GM12864 (cell line): ENCODE measurements around the gene MYRIP.

ENCODE experiments used
- DNase-seq: peaks from one replicate; pipeline ENCODE4 v3.0.0-alpha.2; 2011; ENCODE audit warnings: low read depth
- H3K4me3 ChIP-seq: 2 replicates; pipeline ENCODE4 v1.5.1; 2011; ENCODE audit warnings: mild to moderate bottlenecking, low read depth, low read length, control low read depth
- TF ChIP-seq, protein P1 (sequence below): IDR thresholded peaks from 2 replicates; pipeline ENCODE4 v1.5.1; 2011; ENCODE audit warnings: low read depth, mild to moderate bottlenecking, moderate library complexity, low read length, control low read depth, inconsistent platforms; ENCODE audit errors: missing control alignments

The MYRIP gene

DNA sequence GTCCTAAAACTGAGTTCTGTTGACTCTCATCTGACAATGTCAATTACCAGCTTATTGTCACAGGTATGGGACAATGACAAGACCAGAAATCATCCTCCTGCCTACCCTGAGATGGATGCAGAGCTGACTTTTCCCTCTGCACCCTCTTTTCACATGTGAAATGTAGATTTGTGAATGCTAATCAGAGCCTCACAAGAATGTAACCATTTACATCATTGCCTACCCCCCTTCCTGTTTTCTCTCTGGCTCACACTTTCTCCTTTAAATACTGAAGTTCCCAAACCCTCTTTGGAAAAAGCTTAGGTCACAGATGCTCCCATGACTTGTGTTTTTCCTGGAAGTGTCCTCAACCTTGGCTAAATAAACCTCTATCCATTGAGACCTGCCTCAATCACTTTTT is 228.2 kb downstream of the MYRIP start:
- TF ChIP-seq, protein P1, sequence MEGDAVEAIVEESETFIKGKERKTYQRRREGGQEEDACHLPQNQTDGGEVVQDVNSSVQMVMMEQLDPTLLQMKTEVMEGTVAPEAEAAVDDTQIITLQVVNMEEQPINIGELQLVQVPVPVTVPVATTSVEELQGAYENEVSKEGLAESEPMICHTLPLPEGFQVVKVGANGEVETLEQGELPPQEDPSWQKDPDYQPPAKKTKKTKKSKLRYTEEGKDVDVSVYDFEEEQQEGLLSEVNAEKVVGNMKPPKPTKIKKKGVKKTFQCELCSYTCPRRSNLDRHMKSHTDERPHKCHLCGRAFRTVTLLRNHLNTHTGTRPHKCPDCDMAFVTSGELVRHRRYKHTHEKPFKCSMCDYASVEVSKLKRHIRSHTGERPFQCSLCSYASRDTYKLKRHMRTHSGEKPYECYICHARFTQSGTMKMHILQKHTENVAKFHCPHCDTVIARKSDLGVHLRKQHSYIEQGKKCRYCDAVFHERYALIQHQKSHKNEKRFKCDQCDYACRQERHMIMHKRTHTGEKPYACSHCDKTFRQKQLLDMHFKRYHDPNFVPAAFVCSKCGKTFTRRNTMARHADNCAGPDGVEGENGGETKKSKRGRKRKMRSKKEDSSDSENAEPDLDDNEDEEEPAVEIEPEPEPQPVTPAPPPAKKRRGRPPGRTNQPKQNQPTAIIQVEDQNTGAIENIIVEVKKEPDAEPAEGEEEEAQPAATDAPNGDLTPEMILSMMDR, result no peak
- H3K4me3 ChIP-seq, result no peak overlapping the region
- DNase-seq, result no peak

DNA sequence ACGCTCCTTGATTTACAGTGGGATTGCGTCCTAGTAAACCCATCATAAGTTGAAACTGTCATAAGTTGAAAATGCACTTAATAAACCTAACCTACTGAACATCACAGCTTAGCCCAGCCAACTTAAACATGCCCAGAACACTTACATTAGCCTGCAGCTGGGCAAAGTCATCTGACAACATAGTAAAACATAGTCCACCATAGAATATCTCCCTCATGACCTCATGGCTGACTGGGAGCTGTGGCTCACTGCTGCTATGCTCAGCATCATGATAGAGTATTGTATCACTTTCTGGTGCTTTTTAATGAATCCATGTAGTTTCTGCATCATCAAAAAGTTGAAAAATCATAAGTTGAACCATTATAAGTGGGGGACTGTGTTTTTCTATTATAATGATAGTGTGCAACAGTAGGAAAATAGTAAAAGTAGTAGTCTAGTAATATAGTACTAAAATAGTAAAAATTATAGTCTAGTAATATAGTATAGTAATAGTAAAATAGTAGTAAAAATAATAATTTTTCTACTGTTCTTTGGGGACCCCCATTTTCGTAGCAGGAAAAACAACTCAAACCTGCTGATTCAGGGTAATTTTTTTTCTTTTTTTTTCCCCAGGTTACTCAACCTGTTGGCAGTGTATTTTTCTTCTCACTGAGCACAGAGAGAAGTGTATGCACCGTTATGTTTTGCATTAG is 233.5 kb downstream of the MYRIP start:
- H3K4me3 ChIP-seq, result no peak overlapping the region
- TF ChIP-seq, protein P1, result no peak
- DNase-seq, result no peak

DNA sequence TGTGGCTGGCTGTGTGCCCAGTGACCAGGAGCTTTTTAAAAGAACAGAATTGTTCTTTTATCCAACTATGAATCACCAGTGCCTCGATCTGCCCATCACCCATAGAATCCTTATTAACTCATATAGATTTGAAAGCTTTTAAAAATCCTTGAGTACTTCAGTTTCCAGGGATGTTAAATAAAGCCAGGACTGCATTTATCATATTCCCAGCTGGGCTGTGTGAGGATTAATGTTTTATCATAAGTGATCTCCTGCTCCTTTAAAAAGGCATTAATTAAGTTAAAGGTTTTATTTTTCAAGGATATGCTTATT is 234.0 kb downstream of the MYRIP start:
- no peak overlapping the region for H3K4me3 ChIP-seq
- TF ChIP-seq, protein P1, result no peak
- DNase-seq, result no peak

DNA sequence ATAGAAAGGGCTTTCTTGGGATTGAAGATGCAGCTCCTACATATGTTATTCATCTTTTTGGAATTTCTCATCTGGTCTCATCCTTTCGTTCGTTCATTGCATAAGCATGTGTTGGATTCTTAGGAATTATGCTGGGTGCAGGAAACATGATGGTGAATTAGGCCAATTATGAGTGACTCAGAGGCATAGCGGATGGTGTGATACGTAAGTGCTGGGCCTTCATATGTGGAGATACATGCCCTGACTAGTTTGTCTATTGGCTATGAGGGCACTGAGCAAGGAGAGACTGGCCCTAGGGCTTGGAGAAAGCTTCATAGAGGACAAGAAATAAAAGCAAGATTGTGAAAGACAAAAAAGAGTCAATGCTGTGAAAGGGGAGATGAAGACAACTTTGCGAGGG is 235.1 kb downstream of the MYRIP start:
- TF ChIP-seq, protein P1, result no peak
- DNase-seq, result no peak
- no peak overlapping the region for H3K4me3 ChIP-seq

DNA sequence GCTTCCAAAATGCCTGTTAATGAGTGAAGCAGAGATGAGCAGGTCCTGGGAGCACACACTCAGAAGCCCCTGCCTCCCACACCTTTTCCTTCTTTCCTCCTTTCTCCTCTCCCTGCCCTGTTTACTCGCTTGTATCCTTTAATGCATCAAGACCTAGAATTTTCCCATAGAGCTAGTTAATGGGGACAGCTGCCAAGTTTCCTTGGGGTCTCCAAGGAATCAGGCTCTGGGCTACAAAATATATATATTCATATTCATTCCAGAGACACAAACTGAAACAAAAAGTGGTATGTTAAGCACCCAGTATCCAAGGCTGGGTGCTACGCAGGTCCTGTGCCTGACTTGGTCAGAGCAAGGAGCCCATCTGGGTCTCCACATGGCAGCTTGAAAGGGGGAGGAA is 235.6 kb downstream of the MYRIP start:
- H3K4me3 ChIP-seq, result no peak overlapping the region
- no peak for DNase-seq
- TF ChIP-seq, protein P1, result no peak

DNA sequence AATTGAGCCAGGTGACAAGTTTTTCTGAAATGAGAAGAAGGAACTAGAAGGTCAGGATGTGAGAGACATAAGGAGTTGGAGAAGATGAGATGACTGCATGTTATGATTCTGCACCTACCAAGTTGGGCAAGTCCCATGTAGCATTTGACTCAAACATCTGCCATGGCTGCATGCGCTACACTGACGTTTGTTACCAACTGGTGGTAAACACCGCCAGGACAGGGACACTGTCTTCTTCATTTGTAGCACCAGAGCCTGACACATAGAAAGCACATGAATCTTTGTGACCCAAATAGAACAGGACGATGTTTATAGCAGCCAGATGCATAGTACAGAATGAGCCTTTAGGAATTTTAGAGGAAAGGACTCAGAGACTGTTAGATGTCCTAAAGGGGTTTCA is 236.7 kb downstream of the MYRIP start:
- no peak for DNase-seq
- TF ChIP-seq, protein P1, result no peak
- no peak overlapping the region for H3K4me3 ChIP-seq

DNA sequence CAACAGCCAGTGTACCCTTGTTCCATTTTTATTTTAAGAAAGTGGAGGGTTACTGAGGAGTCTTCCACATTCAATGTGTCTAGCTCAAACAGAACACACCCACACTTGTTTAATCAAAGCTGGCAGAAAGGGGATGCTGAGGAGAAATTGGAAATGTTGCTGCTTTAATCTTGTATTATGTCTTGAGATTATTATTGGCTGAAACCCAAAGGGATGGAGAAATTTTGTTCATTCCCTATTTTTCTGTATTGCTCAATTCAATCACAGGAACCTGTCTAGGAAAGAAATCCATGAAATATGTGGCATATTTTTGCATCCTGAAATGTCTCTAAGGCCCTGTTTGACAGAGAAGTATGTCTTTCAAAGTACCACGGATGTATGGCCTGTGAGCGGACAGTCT is 238.0 kb downstream of the MYRIP start:
- H3K4me3 ChIP-seq, result no peak overlapping the region
- no peak for DNase-seq
- TF ChIP-seq, protein P1, result no peak
